Caco-2 (cell line): ENCODE measurements around the gene CSMD2. TPM values are rescaled to one million over a fixed set of nuclear protein-coding genes. Genes with fewer than 3 reads are reported as not detected.

Experiments used
- BruUV-seq: library from RNA; stranded (reverse); fragments of 400-500 nt; replicated peaks from 2 replicates; lab custom pipeline; 2021; lab: Mats Ljungman, UMichigan
- CTCF ChIA-PET: fragments of 300-600 bp; sonication (Branson Sonifier 250); formaldehyde crosslinking; loops from one replicate; lab custom pipeline; 2022; ENCODE audit warnings: antibody characterized with exemption; lab: Charles Lee
- POLR2A ChIA-PET: fragments of 300-600 bp; sonication (Branson Sonifier 250); formaldehyde crosslinking; loops from one replicate; lab custom pipeline; 2022; ENCODE audit warnings: antibody characterized with exemption; lab: Charles Lee
- DNase-seq, 2 experiments: peaks; one replicate each; pipeline versions ENCODE4 v3.0.0 to v3.0.0-alpha.2; 2020 to 2022
- H3K27me3 ChIP-seq: replicated peaks from 2 replicates; pipeline ENCODE4 v1.6.0; 2011; ENCODE audit warnings: low read length; ENCODE audit not compliant: control insufficient read depth, insufficient read depth
- H3K36me3 ChIP-seq: 2 replicates; pipeline ENCODE4 v1.5.1; 2011; ENCODE audit warnings: low read length; ENCODE audit not compliant: control insufficient read depth, insufficient read depth
- H3K4me1 ChIP-seq: fragments of 250-450 bp; sonication (Bioruptor Pico); 2 replicates; pipeline ENCODE4 v1.5.1; 2020; ENCODE audit warnings: mild to moderate bottlenecking
- H3K4me3 ChIP-seq: 2 replicates; pipeline ENCODE4 v1.5.1; 2011; ENCODE audit warnings: low read depth, mild to moderate bottlenecking, control low read depth, low read length
- H3K9me3 ChIP-seq: fragments of 250-450 bp; sonication (Bioruptor Pico); 2 replicates; pipeline ENCODE4 v1.5.1; 2020; ENCODE audit warnings: mild to moderate bottlenecking, moderate library complexity
- H3K27ac Mint-ChIP-seq: one replicate; pipeline ENCODE4 v1.8.0; 2022; ENCODE audit warnings: mixed read lengths; ENCODE audit not compliant: unreplicated experiment
- H3K27me3 Mint-ChIP-seq: one replicate; pipeline ENCODE4 v1.8.0; 2022; ENCODE audit warnings: mixed read lengths; ENCODE audit not compliant: insufficient read depth, unreplicated experiment
- H3K36me3 Mint-ChIP-seq: one replicate; pipeline ENCODE4 v1.8.0; 2022; ENCODE audit warnings: mild to moderate bottlenecking, mixed read lengths; ENCODE audit not compliant: insufficient read depth, unreplicated experiment
- H3K4me1 Mint-ChIP-seq: one replicate; pipeline ENCODE4 v1.8.0; 2022; ENCODE audit warnings: low read depth, mixed read lengths; ENCODE audit not compliant: unreplicated experiment
- H3K4me3 Mint-ChIP-seq: one replicate; pipeline ENCODE4 v1.8.0; 2022; ENCODE audit warnings: mild to moderate bottlenecking, moderate library complexity, mixed read lengths; ENCODE audit not compliant: unreplicated experiment
- H3K9me3 Mint-ChIP-seq: one replicate; pipeline ENCODE4 v1.8.0; 2022; ENCODE audit warnings: mixed read lengths; ENCODE audit not compliant: unreplicated experiment
- CTCF ChIP-seq, 2 experiments: fragments of 200-600 bp in 1 of 2; IDR thresholded peaks; 1 replicate in 1 of 2; 2 replicates in 1 of 2; pipeline versions ENCODE4 v1.5.1 to v1.8.0; 2011 to 2022; ENCODE audit warnings: antibody characterized with exemption in 1 of 2, control low read depth in 1 of 2, inconsistent platforms in 1 of 2, low read depth in 1 of 2, low read length in 1 of 2, mild to moderate bottlenecking in 1 of 2, moderate library complexity in 1 of 2; ENCODE audit not compliant: insufficient read depth in 1 of 2, severe bottlenecking in 1 of 2, unreplicated experiment in 1 of 2
- intact Hi-C: fragments of 100-400 bp; cut with micrococcal nuclease; formaldehyde crosslinking; loops from one replicate; pipeline ENCODE4 v1.10.0; 2022; ENCODE audit not compliant: unreplicated experiment
- total RNA-seq: library from RNA; stranded (reverse); gene quantifications from 2 replicates; pipeline ENCODE4 v1.2.3, GENCODE V29; 2022

CSMD2 gene
- total RNA-seq, 1 experiment from 2014 or later, result not detected

GRCh38 chr1:33946836-33947235 lies 218.2 kb downstream of the CSMD2 start:
- Mint-ChIP-seq H3K4me3 (no peak overlapping the region), H3K36me3 (no peaks in the 10 kb centered on the region), H3K9me3 (no peaks in the 10 kb centered on the region), H3K27me3 (no peaks in the 10 kb centered on the region), H3K27ac (no peak overlapping the region), H3K4me1 (no peaks in the 10 kb centered on the region)
- Histone ChIP-seq H3K4me1 (no peaks in the 10 kb centered on the region), H3K9me3 (no peaks in the 10 kb centered on the region), H3K36me3 (no peaks in the 10 kb centered on the region), H3K4me3 (no peak overlapping the region), H3K27me3 (no peaks in the 10 kb centered on the region)
- ChIA-PET POLR2A (no interaction called here), CTCF (no interaction called here)
- no TSS peak for BruUV-seq
- DNase-seq, result no peak
- TF ChIP-seq CTCF (IDR thresholded peaks at IDR 0.05; ENCODE audit: insufficient read depth in 1 of 2, low read depth in 1 of 2, low read length in 1 of 2, severe bottlenecking in 1 of 2, unreplicated experiment in 1 of 2), result no peak
- intact Hi-C loops, result no loop called here

GRCh38 chr1:33944846-33945245 lies 220.2 kb downstream of the CSMD2 start:
- H3K27me3 Mint-ChIP-seq, result no peaks in the 10 kb centered on the region
- no peak overlapping the region for H3K27ac Mint-ChIP-seq
- TF ChIP-seq CTCF (IDR thresholded peaks at IDR 0.05; ENCODE audit: insufficient read depth in 1 of 2, low read depth in 1 of 2, low read length in 1 of 2, severe bottlenecking in 1 of 2, unreplicated experiment in 1 of 2), result no peak
- H3K27me3 ChIP-seq, result no peaks in the 10 kb centered on the region
- intact Hi-C loops, result no loop called here
- no peaks in the 10 kb centered on the region for H3K36me3 Mint-ChIP-seq
- no peak for DNase-seq
- no peak overlapping the region for H3K4me3 Mint-ChIP-seq
- no peaks in the 10 kb centered on the region for H3K36me3 ChIP-seq
- no peaks in the 10 kb centered on the region for H3K4me1 ChIP-seq
- H3K9me3 ChIP-seq, result no peaks in the 10 kb centered on the region
- ChIA-PET POLR2A (no interaction called here), CTCF (no interaction called here)
- no peaks in the 10 kb centered on the region for H3K4me1 Mint-ChIP-seq
- no peak overlapping the region for H3K4me3 ChIP-seq
- no peaks in the 10 kb centered on the region for H3K9me3 Mint-ChIP-seq
- BruUV-seq, result no TSS peak

- intact Hi-C loops, result no loop called here
- Mint-ChIP-seq H3K4me1 (no peaks in the 10 kb centered on the region), H3K36me3 (no peaks in the 10 kb centered on the region), H3K9me3 (peaks cover under 1% of the 10 kb centered on the region), H3K27me3 (no peaks in the 10 kb centered on the region), H3K4me3 (no peak overlapping the region), H3K27ac (no peak overlapping the region)
- no peaks in the 10 kb centered on the region for H3K4me1 ChIP-seq
- H3K9me3 ChIP-seq, result no peaks in the 10 kb centered on the region
- BruUV-seq, result no TSS peak
- H3K36me3 ChIP-seq, result no peaks in the 10 kb centered on the region
- ChIA-PET POLR2A (no interaction called here), CTCF (no interaction called here)
- no peak overlapping the region for H3K4me3 ChIP-seq
- DNase-seq, result no peak
- TF ChIP-seq CTCF (IDR thresholded peaks at IDR 0.05; ENCODE audit: insufficient read depth in 1 of 2, low read depth in 1 of 2, low read length in 1 of 2, severe bottlenecking in 1 of 2, unreplicated experiment in 1 of 2), result no peak
- no peaks in the 10 kb centered on the region for H3K27me3 ChIP-seq
Observed at GRCh38 chr1:33943978-33944377, 221.1 kb downstream of the CSMD2 start.
